B cell (primary cell): ENCODE measurements around the gene ATP8A2. TPM values are rescaled to one million over a fixed set of nuclear protein-coding genes. Genes with fewer than 3 reads are reported as not detected.

Source experiments
- ATAC-seq: fragments of 200-7000 bp; cut with Tn5 transposase; one replicate; pipeline ENCODE4 v1.10.0; 2021; ENCODE audit warnings: low read depth, mild to moderate bottlenecking, moderate number of reproducible peaks, moderate library complexity
- CTCF ChIA-PET: fragments of 350-600 bp; sonication (Branson Sonifier 250); formaldehyde crosslinking; loops from one replicate; lab custom pipeline; 2021; ENCODE audit warnings: antibody characterized with exemption, inconsistent platforms; lab: Charles Lee
- POLR2A ChIA-PET: fragments of 350-600 bp; sonication (Branson Sonifier 250); formaldehyde crosslinking; loops from one replicate; lab custom pipeline; 2021; ENCODE audit warnings: antibody characterized with exemption; lab: Charles Lee
- DNase-seq: peaks from one replicate; pipeline ENCODE4 v3.0.0; 2013
- H2AFZ ChIP-seq: 2 replicates; pipeline ENCODE4 v1.6.1; 2012; ENCODE audit warnings: mild to moderate bottlenecking, low read depth, low read length; ENCODE audit not compliant: insufficient read depth, poor library complexity, severe bottlenecking
- H3K27ac ChIP-seq, 2 donors: 1 replicate in 1 of 2; 2 replicates in 1 of 2; pipeline ENCODE4 v1.5.1; 2012 to 2013; ENCODE audit warnings: low read length in 2 of 2, mild to moderate bottlenecking in 2 of 2, moderate library complexity in 1 of 2
- H3K27me3 ChIP-seq, 4 experiments: fragments of 200-600 bp in 1 of 4; sonication (generic) in 1 of 4; replicated peaks in 1 of 4; 1 replicate in 2 of 4; 2 replicates in 2 of 4; pipeline versions ENCODE4 v1.6.1 to v1.7.0; 2013 to 2016; ENCODE audit warnings: low read length in 3 of 4, mild to moderate bottlenecking in 2 of 4, mixed read lengths in 1 of 4, moderate library complexity in 1 of 4; ENCODE audit not compliant: insufficient read depth in 4 of 4, control insufficient read depth in 3 of 4; ENCODE audit errors: control extremely low read depth in 1 of 4
- H3K36me3 ChIP-seq, 2 experiments: replicated peaks in 1 of 2; 1 replicate in 1 of 2; 2 replicates in 1 of 2; pipeline versions ENCODE4 v1.6.1 to v1.7.1; 2013; ENCODE audit warnings: low read length in 1 of 2; ENCODE audit not compliant: insufficient read depth in 2 of 2, control insufficient read depth in 1 of 2; ENCODE audit errors: control extremely low read depth in 1 of 2, extremely low read depth in 1 of 2
- H3K4me1 ChIP-seq, 2 donors: fragments of 200-600 bp in 1 of 2; sonication (generic) in 1 of 2; 1 replicate in 1 of 2; 2 replicates in 1 of 2; pipeline versions ENCODE4 v1.5.1 to v1.6.1; 2013 to 2017; ENCODE audit warnings: low read length in 2 of 2; ENCODE audit not compliant: control insufficient read depth in 2 of 2, insufficient read depth in 2 of 2
- H3K4me2 ChIP-seq: replicated peaks from 2 replicates; pipeline ENCODE3; 2012; ENCODE audit warnings: mild to moderate bottlenecking, low read depth, low read length; ENCODE audit not compliant: poor library complexity, severe bottlenecking
- H3K4me3 ChIP-seq, 5 experiments: fragments of 200-600 bp in 1 of 5; sonication (generic) in 1 of 5; 1 replicate in 3 of 5; 2 replicates in 2 of 5; pipeline versions ENCODE4 v1.5.1 to v1.7.0; 2011 to 2016; ENCODE audit warnings: low read length in 4 of 5, mild to moderate bottlenecking in 4 of 5, low read depth in 2 of 5, control low read depth in 1 of 5, moderate library complexity in 1 of 5; ENCODE audit not compliant: insufficient read depth in 1 of 5; ENCODE audit errors: control extremely low read depth in 1 of 5, extremely low read depth in 1 of 5
- H3K79me2 ChIP-seq: fragments of 200-600 bp; sonication (generic); one replicate; pipeline ENCODE4 v1.6.0; 2016; ENCODE audit warnings: low read length; ENCODE audit not compliant: control insufficient read depth, insufficient read depth
- H3K9ac ChIP-seq: fragments of 200-600 bp; sonication (generic); 2 replicates; pipeline ENCODE4 v1.6.1; 2017; ENCODE audit warnings: mild to moderate bottlenecking, low read length, moderate library complexity
- H3K9me3 ChIP-seq, 3 donors: one replicate each; pipeline versions ENCODE4 v1.6.1 to v1.7.1; 2013; ENCODE audit warnings: low read length in 2 of 3; ENCODE audit not compliant: control insufficient read depth in 2 of 3, insufficient read depth in 1 of 3; ENCODE audit errors: control extremely low read depth in 1 of 3
- H4K20me1 ChIP-seq: 2 replicates; pipeline ENCODE4 v1.6.0; 2012; ENCODE audit warnings: mild to moderate bottlenecking, low read length; ENCODE audit not compliant: insufficient read depth, control insufficient read depth, poor library complexity, severe bottlenecking
- H3K27ac Mint-ChIP-seq: one replicate; pipeline ENCODE4 v1.8.0; 2021; ENCODE audit warnings: mixed read lengths
- H3K27me3 Mint-ChIP-seq: one replicate; pipeline ENCODE4 v1.8.0; 2021; ENCODE audit warnings: mixed read lengths
- H3K4me1 Mint-ChIP-seq: one replicate; pipeline ENCODE4 v1.8.0; 2021; ENCODE audit warnings: mixed read lengths
- H3K4me3 Mint-ChIP-seq: one replicate; pipeline ENCODE4 v1.8.0; 2021; ENCODE audit warnings: mixed read lengths
- H3K9me3 Mint-ChIP-seq: one replicate; pipeline ENCODE4 v1.8.0; 2022; ENCODE audit warnings: mixed read lengths; ENCODE audit not compliant: insufficient read depth
- EZH2 ChIP-seq: IDR thresholded peaks from 2 replicates; pipeline ENCODE4 v1.6.1; 2012; ENCODE audit warnings: borderline replicate concordance, low read depth, mild to moderate bottlenecking, moderate library complexity, low read length; ENCODE audit not compliant: insufficient read depth, poor library complexity, severe bottlenecking
- WGBS: methylation state at CpG from one replicate; pipeline ENCODE4 v1.1.5; 2013; ENCODE audit warnings: missing lambda C conversion rate; ENCODE audit not compliant: insufficient coverage; 5-methylcytosine and 5-hydroxymethylcytosine counted together
- intact Hi-C: fragments of 100-400 bp; cut with micrococcal nuclease; formaldehyde crosslinking; loops from one replicate; pipeline ENCODE4 v1.10.0; 2022
- polyA plus RNA-seq: library from polyadenylated mRNA; depleted of rRNA; stranded (reverse); fragments of >200 nt; gene quantifications from 2 replicates; pipeline ENCODE4 v1.2.3, GENCODE V29; 2012
- total RNA-seq, 2 donors: library from RNA; stranded (reverse); fragments of 120-200 nt in 1 of 2; gene quantifications; 1 replicate in 1 of 2; 2 replicates in 1 of 2; pipeline versions ENCODE4 v1.2.3 to v1.2.4, GENCODE V29; 2013 to 2022
- TF ChIP-seq, protein P1 (sequence below): fragments of 200-600 bp; IDR thresholded peaks from one replicate; pipeline ENCODE4 v1.8.0; 2022; ENCODE audit warnings: antibody characterized with exemption, mild to moderate bottlenecking

Gene ATP8A2
- total and polyA plus RNA-seq, 2 donors (not counting 1 experiment from before 2014, with no cell fraction given) = not detected

DNA sequence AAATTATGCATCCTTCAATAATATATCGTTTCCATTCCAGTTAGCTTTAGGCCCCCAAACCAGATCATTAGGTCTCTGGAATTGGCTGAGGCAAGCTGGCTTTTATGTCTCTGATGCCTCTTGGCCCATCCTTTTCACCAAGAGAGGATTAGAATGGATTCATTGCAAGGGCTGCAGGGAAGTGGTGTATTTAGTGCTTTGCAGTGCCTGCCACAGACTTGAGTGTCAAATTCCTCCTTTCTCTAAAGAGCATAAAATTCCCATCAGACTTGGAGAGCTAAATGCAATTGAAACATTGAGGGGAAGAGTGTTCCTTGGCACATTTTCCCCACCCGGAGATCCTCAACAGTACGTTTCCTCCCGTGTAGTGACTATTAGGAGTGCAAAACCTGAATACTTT is 302.6 kb downstream of the ATP8A2 start:
- Histone ChIP-seq H2AFZ (no peak overlapping the region), H3K9me3 (peaks cover 0 to 6% (median 0%) of the 10 kb centered on the region in 3 donors), H3K4me3 (no peak overlapping the region), H3K9ac (no peak overlapping the region), H4K20me1 (no peaks in the 10 kb centered on the region), H3K36me3 (no peaks in the 10 kb centered on the region), H3K4me2 (no peak overlapping the region), H3K27ac (no peak overlapping the region), H3K27me3 (no peaks in the 10 kb centered on the region), H3K79me2 (no peaks in the 10 kb centered on the region), H3K4me1 (no peaks in the 10 kb centered on the region)
- DNase-seq = no peak
- Mint-ChIP-seq H3K4me3 (no peak overlapping the region), H3K27me3 (no peaks in the 10 kb centered on the region), H3K27ac (no peak overlapping the region), H3K9me3 (no peaks in the 10 kb centered on the region), H3K4me1 (no peaks in the 10 kb centered on the region)
- ChIA-PET CTCF (no interaction called here), POLR2A (no interaction called here)
- ATAC-seq = no peak
- TF ChIP-seq, protein P1, sequence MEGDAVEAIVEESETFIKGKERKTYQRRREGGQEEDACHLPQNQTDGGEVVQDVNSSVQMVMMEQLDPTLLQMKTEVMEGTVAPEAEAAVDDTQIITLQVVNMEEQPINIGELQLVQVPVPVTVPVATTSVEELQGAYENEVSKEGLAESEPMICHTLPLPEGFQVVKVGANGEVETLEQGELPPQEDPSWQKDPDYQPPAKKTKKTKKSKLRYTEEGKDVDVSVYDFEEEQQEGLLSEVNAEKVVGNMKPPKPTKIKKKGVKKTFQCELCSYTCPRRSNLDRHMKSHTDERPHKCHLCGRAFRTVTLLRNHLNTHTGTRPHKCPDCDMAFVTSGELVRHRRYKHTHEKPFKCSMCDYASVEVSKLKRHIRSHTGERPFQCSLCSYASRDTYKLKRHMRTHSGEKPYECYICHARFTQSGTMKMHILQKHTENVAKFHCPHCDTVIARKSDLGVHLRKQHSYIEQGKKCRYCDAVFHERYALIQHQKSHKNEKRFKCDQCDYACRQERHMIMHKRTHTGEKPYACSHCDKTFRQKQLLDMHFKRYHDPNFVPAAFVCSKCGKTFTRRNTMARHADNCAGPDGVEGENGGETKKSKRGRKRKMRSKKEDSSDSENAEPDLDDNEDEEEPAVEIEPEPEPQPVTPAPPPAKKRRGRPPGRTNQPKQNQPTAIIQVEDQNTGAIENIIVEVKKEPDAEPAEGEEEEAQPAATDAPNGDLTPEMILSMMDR = no peak
- no peak for TF ChIP-seq EZH2
- no CpG with 5 or more reads among the region's 4 CpGs for WGBS
- intact Hi-C loops = no loop called here

DNA sequence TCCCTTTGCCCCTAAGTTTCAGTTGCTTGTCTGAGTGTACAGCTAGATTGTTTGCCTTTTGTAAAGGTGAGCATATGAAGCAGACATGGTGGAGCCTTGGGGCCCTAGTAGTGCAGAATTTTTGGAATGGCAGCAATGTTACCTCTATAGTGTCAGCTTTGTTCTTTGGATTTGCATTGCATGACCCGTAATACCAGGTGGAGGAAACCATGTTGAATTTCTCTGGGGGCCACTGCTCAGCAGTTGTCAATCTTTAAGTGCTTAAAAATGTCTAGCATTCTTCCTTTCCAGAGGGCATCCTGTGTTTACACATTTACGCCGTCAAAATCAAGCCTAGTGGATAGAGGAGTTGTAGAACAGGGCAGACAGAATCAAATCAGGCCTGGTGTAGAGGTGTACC is 303.3 kb downstream of the ATP8A2 start:
- no peaks in the 10 kb centered on the region for H3K4me1 ChIP-seq
- Mint-ChIP-seq H3K27ac (no peak overlapping the region), H3K4me3 (no peak overlapping the region), H3K27me3 (peaks cover 3% of the 10 kb centered on the region), H3K4me1 (no peaks in the 10 kb centered on the region), H3K9me3 (peaks cover 4% of the 10 kb centered on the region)
- H3K36me3 ChIP-seq = no peaks in the 10 kb centered on the region
- no peak for TF ChIP-seq EZH2
- TF ChIP-seq, protein P1 = no peak
- ChIA-PET CTCF (no interaction called here), POLR2A (no interaction called here)
- no peak overlapping the region for H3K4me3 ChIP-seq
- intact Hi-C loops = no loop called here
- no peak overlapping the region for H3K9ac ChIP-seq
- H3K27ac ChIP-seq = no peak overlapping the region
- 100% methylated on average over 1 of the region's 3 CpGs for WGBS
- no peaks in the 10 kb centered on the region for H3K9me3 ChIP-seq
- H4K20me1 ChIP-seq = no peaks in the 10 kb centered on the region
- no peak overlapping the region for H2AFZ ChIP-seq
- H3K27me3 ChIP-seq = no peaks in the 10 kb centered on the region
- H3K4me2 ChIP-seq = no peak overlapping the region
- ATAC-seq (no peak), DNase-seq (no peak)
- H3K79me2 ChIP-seq = no peaks in the 10 kb centered on the region
